ENCODE measurements around the gene DUSP9. TPM values are rescaled to one million over a fixed set of nuclear protein-coding genes. Genes with fewer than 3 reads are reported as not detected.

Gene DUSP9
- total and polyA plus RNA-seq, 10 of the 15 experiments (the other 5 are each of a cell fraction or from before 2014, with no cell fraction given) = 0.10 TPM; not detected in 9

- TF ChIP-seq, protein P1, sequence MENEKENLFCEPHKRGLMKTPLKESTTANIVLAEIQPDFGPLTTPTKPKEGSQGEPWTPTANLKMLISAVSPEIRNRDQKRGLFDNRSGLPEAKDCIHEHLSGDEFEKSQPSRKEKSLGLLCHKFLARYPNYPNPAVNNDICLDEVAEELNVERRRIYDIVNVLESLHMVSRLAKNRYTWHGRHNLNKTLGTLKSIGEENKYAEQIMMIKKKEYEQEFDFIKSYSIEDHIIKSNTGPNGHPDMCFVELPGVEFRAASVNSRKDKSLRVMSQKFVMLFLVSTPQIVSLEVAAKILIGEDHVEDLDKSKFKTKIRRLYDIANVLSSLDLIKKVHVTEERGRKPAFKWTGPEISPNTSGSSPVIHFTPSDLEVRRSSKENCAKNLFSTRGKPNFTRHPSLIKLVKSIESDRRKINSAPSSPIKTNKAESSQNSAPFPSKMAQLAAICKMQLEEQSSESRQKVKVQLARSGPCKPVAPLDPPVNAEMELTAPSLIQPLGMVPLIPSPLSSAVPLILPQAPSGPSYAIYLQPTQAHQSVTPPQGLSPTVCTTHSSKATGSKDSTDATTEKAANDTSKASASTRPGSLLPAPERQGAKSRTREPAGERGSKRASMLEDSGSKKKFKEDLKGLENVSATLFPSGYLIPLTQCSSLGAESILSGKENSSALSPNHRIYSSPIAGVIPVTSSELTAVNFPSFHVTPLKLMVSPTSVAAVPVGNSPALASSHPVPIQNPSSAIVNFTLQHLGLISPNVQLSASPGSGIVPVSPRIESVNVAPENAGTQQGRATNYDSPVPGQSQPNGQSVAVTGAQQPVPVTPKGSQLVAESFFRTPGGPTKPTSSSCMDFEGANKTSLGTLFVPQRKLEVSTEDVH (IDR thresholded peaks at IDR 0.05; ENCODE audit: low read depth, partially characterized antibody) = no peak
- TF ChIP-seq PKNOX1 (IDR thresholded peaks at IDR 0.05) = no peak
- TF ChIP-seq CHD4 (IDR thresholded peaks at IDR 0.05) = no peak
- no peak for TF ChIP-seq CREM (IDR thresholded peaks at IDR 0.05; ENCODE audit: low read depth)
- TF ChIP-seq CREB1 (IDR thresholded peaks at IDR 0.05; ENCODE audit: low read depth) = no peak
- TF ChIP-seq HCFC1 (IDR thresholded peaks at IDR 0.05; ENCODE audit: low read length) = no peak
- TF ChIP-seq TCF3 (IDR thresholded peaks at IDR 0.05; ENCODE audit: borderline replicate concordance, insufficient read depth, low read depth, low read length) = no peak
Measured at GRCh38 chrX:153634832-153635231, 12.2 kb upstream of the DUSP9 start (continued).

DNA sequence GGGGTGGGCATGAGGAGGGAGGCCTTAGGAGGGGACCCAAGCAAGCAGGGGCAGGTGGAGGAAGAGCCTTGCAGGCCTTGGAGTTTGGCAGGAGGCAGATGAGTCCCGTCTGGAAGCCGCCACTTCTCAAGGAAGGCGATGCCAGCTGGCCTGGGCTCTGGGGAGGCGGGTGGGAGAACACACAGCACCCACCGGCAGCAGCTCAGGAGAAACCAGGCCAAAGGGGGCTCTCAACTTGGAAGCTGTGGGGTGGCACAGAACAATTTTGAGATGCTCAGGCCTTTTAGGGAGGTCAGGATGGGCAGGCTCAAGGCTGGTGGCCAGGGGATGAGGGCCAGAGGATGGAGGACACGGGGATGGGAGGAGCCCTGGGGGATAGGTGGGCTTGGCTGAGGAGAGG, 11.6 kb upstream of the DUSP9 start:
- in situ Hi-C loops (cut with MboI) = no loop called here
- POLR2A ChIA-PET = no interaction called here
- TF ChIP-seq EGR1 (IDR thresholded peaks at IDR 0.05; ENCODE audit: borderline replicate concordance in 1 of 2, low read depth in 2 of 2, low read length in 2 of 2) = no peak
- no peak for TF ChIP-seq NR2F1 (conservative IDR thresholded peaks at IDR 0.05)
- TF ChIP-seq TBL1XR1 (IDR thresholded peaks at IDR 0.05; ENCODE audit: low read depth, low read length) = no peak
- no peak for TF ChIP-seq MTA3 (IDR thresholded peaks at IDR 0.05; ENCODE audit: borderline replicate concordance, low read length)
- no peak for TF ChIP-seq RAD21 (IDR thresholded peaks at IDR 0.05; ENCODE audit: insufficient read depth, low read depth, low read length)
- TF ChIP-seq MYC (IDR thresholded peaks at IDR 0.05; ENCODE audit: insufficient read depth, insufficient read length, insufficient replicate concordance, low read length, severe bottlenecking) = no peak
- no peak for TF ChIP-seq KLF5 (IDR thresholded peaks at IDR 0.05; ENCODE audit: partially characterized antibody)
- no peak for TF ChIP-seq ZBTB11 (CRISPR knock-in tag; IDR thresholded peaks at IDR 0.05)
- TF ChIP-seq PBX3 (IDR thresholded peaks at IDR 0.05; ENCODE audit: insufficient replicate concordance, low read depth, low read length) = no peak

More for the DNA sequence above, 11.6 kb upstream of the DUSP9 start:
- no peak overlapping the region for H3K4me3 ChIP-seq
- H3K4me1 ChIP-seq (ENCODE audit: control insufficient read depth, insufficient read depth, low read length) = no peaks in the 10 kb centered on the region
- H3K36me3 ChIP-seq (ENCODE audit: control insufficient read depth in 2 of 2, insufficient read depth in 2 of 2, low read length in 1 of 2) = no peaks in the 10 kb centered on the region
- no peaks in the 10 kb centered on the region for H3K79me2 ChIP-seq (ENCODE audit: control insufficient read depth, insufficient read depth, low read length)
- no peak overlapping the region for H3K4me2 ChIP-seq (ENCODE audit: control insufficient read depth, insufficient read depth)
- H3K9me3 ChIP-seq (replicated peaks; ENCODE audit: control insufficient read depth, insufficient read depth, low read length) = no peaks in the 10 kb centered on the region
- WGBS (ENCODE audit: insufficient coverage, insufficient replicate concordance, low lambda C conversion rate, missing lambda C conversion rate) = 34% methylated on average over 6 of the region's 6 CpGs
- ChIA-PET RAD21 (ENCODE audit: unreplicated experiment) (no interaction called here), SMC1A (ENCODE audit: uncharacterized antibody, unreplicated experiment) (no interaction called here), CTCF (no interaction called here)
- BruUV-seq (replicated peaks) = no TSS peak
- FAIRE-seq = no peak
- 0 out of 4 replicates have a peak, but pooled peaks cover 0 to 2% of the 10 kb centered on the region in 2 experiments for H3K27me3 ChIP-seq (replicated peaks in 1 of 2; ENCODE audit: control insufficient read depth in 2 of 2, insufficient read depth in 2 of 2, low read length in 1 of 2)
- no peak for ATAC-seq
- H3K27ac ChIP-seq (ENCODE audit: control insufficient read depth, insufficient read depth) = no peak overlapping the region
- no peaks in the 10 kb centered on the region for H4K20me1 ChIP-seq (ENCODE audit: control insufficient read depth, insufficient read depth)
- intact Hi-C loops (cut with micrococcal nuclease; ENCODE audit: unreplicated experiment) = no loop called here
- H3K9ac ChIP-seq (ENCODE audit: control insufficient read depth, insufficient read depth, low read length) = no peak overlapping the region
- H2AFZ ChIP-seq (ENCODE audit: control insufficient read depth, low read depth, low read length) = no peak overlapping the region
- DNase-seq (ENCODE audit: low read depth, low spot score) = no peak

All from GM12878 (cell line).